OCI-LY3 (cell line): ENCODE data around the gene TAS1R2.

Experiments used
- CTCF ChIP-seq: fragments of 200-600, 300-600 bp; sonication (generic); IDR thresholded peaks from 2 replicates; pipeline ENCODE4 v1.5.1; 2014; ENCODE audit warnings: antibody characterized with exemption, low read length, low read depth
- EZH2phosphoT487 ChIP-seq: fragments of 200-600 bp; shearing (Covaris generic); IDR thresholded peaks from 2 replicates; pipeline ENCODE4 v1.6.1; 2018; ENCODE audit warnings: antibody characterized with exemption, mixed run types, low read depth

DNA sequence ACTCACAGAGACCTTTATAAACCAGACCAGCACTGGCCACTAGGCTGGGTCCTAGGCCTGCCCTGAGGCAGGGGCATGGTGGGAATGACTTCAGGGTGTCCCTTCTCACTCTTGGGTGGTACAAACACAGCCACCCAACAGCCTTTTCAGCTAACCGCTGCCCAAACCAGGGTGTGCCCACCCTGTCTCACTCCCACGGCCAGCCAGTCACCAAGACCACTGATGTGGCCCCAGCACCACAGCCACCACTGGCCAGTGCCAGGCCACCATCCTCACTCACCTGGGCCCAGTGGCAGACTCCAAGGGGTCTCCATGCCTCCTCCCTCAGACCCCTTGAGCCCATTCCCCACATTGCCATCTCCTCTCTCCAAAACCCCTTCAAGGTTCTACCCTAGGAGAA, 27.8 kb downstream of the TAS1R2 start:
- TF ChIP-seq CTCF, result no peak
- TF ChIP-seq EZH2phosphoT487, result no peak
